GM21717 (cell line): ENCODE results near the gene MUC4.
"Not testable (repeated sequence)": the region's sequence is repeated elsewhere in the genome, so short reads cannot be mapped to it uniquely, and the experiment has no call there.

ENCODE experiments used
- ATAC-seq: cut with Tn5 transposase; IDR thresholded peaks from one replicate; pipeline ENCODE4 v1.9.1; 2021; ENCODE audit warnings: mild to moderate bottlenecking, moderate library complexity; ENCODE audit not compliant: unreplicated experiment

Gene MUC4

GRCh38 chr3:195763076-195763830, 48.5 kb downstream of the MUC4 start:
- ATAC-seq, result no peak

GRCh38 chr3:195762611-195763010, 49.1 kb downstream of the MUC4 start:
- ATAC-seq, result no peak

- no peak for ATAC-seq
Measured at GRCh38 chr3:195762249-195762585, 49.5 kb downstream of the MUC4 start.

- ATAC-seq, result no peak
Measured at GRCh38 chr3:195761567-195762248, 50.0 kb downstream of the MUC4 start.

- no peak for ATAC-seq
Measured at GRCh38 chr3:195761123-195761566, 50.6 kb downstream of the MUC4 start.

- ATAC-seq, result no peak
Measured at GRCh38 chr3:195760345-195761122, 51.2 kb downstream of the MUC4 start.

GRCh38 chr3:195758721-195759353, 52.9 kb downstream of the MUC4 start:
- ATAC-seq, result no peak

- no peak for ATAC-seq
Measured at GRCh38 chr3:195757827-195758226, 53.9 kb downstream of the MUC4 start.

GRCh38 chr3:195757438-195757770, 54.3 kb downstream of the MUC4 start:
- no peak for ATAC-seq

GRCh38 chr3:195755791-195756676, 55.7 kb downstream of the MUC4 start:
- ATAC-seq, result no peak

GRCh38 chr3:195755391-195755790, 56.3 kb downstream of the MUC4 start:
- no peak for ATAC-seq

GRCh38 chr3:195754906-195755305, 56.8 kb downstream of the MUC4 start:
- no peak for ATAC-seq

- no peak for ATAC-seq
Measured at GRCh38 chr3:195754141-195754540, 57.6 kb downstream of the MUC4 start.

GRCh38 chr3:195753581-195753980, 58.1 kb downstream of the MUC4 start:
- ATAC-seq, result no peak

GRCh38 chr3:195752546-195753331, 59.0 kb downstream of the MUC4 start:
- no peak for ATAC-seq

GRCh38 chr3:195752066-195752465, 59.7 kb downstream of the MUC4 start:
- no peak for ATAC-seq

- ATAC-seq, result no peak
Measured at GRCh38 chr3:195751560-195751959, 60.2 kb downstream of the MUC4 start.

GRCh38 chr3:195750797-195751520, 60.8 kb downstream of the MUC4 start:
- no peak for ATAC-seq

GRCh38 chr3:195749101-195749500, 62.6 kb downstream of the MUC4 start:
- not testable (repeated sequence) for ATAC-seq
